ENCODE results near the gene PRKN.

DNA sequence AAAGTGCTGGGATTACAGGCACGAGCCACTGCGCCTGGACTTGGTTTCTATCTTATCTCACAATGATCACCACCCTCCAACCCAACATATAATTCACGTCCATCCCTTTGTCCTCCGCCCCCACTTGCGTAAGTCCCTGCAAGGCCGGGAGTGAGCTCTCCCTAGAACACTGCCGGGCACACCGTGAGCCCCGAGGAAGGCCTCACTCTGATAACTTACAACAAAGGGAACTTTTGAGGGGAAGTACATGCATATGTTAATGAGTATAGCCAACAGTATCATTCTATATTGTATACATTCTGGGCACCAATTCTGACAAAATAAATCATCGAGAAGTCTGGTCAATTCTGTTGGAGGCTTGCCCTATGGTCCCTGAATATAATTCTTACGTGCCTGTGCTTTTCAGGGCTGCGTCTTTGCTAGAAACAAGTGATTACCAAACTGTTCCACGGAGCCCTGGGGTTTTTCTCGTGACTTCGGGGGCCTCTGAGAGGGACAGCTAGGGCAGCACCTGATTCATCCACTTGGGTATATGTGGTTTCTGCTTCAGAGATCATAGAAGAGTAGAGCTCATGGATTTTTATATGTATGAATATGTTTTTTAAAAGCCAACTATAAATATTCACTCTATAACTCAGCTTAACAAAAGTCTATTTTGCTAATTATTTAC is 983.9 kb downstream of the PRKN start:
- TF ChIP-seq, protein P1, sequence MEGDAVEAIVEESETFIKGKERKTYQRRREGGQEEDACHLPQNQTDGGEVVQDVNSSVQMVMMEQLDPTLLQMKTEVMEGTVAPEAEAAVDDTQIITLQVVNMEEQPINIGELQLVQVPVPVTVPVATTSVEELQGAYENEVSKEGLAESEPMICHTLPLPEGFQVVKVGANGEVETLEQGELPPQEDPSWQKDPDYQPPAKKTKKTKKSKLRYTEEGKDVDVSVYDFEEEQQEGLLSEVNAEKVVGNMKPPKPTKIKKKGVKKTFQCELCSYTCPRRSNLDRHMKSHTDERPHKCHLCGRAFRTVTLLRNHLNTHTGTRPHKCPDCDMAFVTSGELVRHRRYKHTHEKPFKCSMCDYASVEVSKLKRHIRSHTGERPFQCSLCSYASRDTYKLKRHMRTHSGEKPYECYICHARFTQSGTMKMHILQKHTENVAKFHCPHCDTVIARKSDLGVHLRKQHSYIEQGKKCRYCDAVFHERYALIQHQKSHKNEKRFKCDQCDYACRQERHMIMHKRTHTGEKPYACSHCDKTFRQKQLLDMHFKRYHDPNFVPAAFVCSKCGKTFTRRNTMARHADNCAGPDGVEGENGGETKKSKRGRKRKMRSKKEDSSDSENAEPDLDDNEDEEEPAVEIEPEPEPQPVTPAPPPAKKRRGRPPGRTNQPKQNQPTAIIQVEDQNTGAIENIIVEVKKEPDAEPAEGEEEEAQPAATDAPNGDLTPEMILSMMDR (conservative IDR thresholded peaks at IDR 0.05), result no peak
- no peak for TF ChIP-seq ZFX (IDR thresholded peaks at IDR 0.05)

Measured in C4-2B (cell line).